Activated T-helper 1 cell treated with anti-CD3 and anti-CD28 coated beads, Interleukin-2, amount 50 U/mL, for 16 hours (primary cell): ENCODE data around the gene NANP.
"Not testable (repeated sequence)": the region's sequence is repeated elsewhere in the genome, so short reads cannot be mapped to it uniquely, and the experiment has no call there.

ENCODE experiments used
- DNase-seq, 2 donors: peaks; one replicate each; pipeline ENCODE4 v3.0.0-alpha.2; 2020; ENCODE audit warnings: low read depth in 1 of 2, low spot score in 1 of 2

Gene NANP

DNA sequence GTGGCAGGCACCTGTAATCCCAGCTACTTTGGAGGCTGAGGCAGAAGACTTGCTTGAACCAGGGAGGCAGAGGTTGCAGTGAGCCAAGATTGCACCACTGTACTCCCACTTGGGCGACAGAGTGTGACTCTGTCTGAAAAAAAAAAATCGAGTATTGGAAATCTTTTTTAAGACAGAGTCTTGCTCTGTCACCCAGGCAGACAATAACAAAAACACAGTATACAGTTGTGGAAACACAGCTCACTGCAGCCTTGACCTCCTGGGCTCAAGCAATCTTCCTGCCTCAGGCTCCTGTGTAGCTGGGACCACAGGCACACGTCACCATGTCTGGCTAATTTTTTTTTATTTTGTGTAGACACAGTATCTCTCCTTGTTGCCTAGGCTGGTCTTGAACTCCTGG, 15.0 kb downstream of the NANP start:
- DNase-seq: no peak

DNA sequence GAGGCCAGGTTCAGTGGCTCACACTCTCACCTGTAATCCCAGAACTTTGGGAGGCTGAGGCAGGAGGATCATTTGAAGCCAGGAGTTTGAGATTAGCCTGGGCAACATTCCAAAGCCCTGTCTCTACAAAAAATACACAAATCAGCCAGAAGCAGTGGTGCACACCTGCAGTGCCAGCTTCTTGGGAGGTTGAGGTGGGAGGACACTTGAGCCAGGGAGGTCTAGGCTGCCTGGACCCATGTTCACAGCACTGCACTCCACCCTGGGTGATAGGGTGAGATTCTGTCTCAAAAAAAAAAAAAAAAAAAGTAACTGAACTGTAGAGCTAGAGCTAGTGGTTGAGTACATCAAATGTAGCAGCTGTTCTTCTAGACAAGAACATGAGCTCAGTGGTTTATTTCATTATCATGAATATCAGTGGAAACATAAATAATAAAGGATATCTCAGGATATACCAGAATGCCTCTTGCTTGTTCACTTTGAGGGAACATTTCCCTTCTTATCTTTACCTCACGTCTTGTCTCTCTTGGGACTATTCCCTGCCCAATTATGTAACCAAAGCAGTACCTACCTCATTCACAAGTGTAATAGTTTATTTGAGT, 17.6 kb downstream of the NANP start:
- no peak for DNase-seq

DNA sequence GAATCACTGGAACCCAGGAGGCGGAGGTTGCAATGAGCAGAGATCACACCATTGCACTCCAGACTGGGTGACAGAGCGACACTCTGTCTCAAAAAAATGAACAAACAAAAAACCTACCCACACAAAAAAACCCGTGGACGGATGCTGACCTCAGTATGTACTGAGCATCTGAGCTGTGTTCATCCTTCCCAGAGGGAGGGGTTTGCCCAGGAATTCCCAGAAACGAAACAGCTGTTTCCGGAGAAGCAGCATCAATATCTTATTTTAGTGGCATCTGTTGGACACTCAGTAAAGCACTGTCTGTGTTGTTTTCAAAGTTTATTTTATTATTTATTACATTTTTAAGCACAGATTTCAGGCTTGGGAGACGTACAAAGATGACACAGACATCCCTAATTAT, 18.7 kb downstream of the NANP start:
- DNase-seq: no peak

DNA sequence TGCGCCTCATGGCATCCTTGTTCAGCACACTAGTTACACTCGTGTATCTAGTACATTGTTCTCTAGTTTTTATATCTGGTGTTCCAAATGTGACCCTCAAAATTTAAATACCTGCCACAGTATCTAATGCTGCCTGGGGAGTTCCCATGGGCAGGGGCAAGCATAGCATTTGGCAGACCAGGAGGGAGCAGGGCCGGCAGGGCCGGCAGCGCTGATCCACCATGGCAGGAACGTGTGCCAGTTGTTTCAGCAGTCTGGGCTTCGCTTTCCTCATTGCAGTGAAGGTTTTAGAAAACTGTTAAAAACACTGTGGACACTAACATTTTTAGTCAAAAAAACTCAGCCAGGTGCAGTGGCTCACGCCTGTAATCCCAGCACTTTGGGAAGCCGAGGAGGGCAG, 19.2 kb downstream of the NANP start:
- DNase-seq: no peak

DNA sequence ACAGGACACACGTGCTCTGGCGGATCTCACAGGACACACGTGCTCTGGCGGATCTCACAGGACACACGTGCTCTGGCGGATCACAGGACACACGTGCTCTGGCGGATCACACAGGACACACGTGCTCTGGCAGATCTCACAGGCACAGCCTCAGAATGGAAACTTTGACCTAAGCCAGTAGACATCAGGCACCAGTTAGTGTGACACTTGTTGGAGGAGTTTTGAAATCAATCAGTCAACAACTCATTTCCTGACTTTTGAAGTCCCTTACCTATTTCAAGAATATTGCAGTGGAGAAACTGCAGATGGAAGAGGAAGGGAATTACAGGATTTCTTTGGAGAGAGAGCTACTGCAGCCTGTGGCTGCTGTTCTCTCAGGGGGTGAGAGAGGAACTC, 20.9 kb downstream of the NANP start:
- DNase-seq: not testable (repeated sequence)

DNA sequence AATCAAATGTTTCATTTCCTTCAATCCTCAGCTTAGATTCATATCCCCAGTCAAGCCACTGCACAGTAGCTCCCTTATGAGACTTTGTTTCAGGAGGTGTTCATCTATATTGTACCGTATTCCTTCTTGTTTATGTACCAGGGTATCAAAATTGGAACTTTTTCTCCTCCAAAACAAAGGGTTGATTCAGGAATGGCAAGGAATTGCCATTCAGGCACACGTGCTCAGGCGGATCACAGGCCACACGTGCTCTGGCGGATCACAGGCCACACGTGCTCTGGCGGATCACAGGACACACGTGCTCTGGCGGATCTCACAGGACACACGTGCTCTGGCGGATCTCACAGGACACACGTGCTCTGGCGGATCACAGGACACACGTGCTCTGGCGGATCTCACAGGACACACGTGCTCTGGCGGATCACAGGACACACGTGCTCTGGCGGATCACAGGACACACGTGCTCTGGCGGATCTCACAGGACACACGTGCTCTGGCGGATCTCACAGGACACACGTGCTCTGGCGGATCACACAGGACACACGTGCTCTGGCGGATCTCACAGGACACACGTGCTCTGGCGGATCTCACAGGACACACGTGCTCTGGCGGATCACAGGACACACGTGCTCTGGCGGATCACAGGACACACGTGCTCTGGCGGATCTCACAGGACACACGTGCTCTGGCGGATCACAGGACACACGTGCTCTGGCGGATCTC, 21.5 kb downstream of the NANP start:
- not testable (repeated sequence) for DNase-seq

DNA sequence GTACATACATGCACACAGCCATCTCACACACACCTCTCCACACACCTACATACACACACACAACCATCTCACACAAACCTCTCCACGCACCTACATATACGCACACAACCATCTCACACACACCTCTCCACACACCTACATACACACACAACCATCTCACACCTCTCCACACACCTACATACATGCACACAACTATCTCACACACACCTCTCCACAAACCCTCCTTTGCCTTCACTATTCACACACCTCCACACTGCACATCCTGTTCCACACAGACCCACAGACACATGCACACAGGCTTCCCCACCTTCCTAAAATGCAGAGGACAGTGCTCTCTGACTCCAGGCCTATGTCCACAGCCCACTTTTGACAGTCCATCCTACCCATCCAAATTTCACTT, 22.2 kb downstream of the NANP start:
- no peak for DNase-seq

DNA sequence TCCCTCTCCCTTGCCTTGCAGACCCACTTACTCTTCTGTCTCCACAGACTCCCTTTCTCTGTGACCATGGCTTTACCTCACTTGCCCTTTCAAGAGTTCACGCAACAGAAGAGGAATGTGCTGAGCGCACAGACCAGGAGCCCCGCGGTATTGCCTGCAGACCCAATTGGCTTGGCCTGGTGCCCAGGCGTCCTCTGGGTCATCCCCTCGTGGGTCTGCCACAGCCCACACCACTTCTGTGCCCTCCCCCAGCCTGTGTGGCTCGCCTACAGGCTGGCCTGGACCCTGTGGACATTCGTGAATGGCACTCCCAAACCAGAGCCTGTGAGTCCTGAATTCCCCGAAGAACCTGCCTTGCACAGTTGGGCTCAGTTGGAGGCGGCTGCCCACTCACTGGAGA, 23.2 kb downstream of the NANP start:
- DNase-seq: no peak

DNA sequence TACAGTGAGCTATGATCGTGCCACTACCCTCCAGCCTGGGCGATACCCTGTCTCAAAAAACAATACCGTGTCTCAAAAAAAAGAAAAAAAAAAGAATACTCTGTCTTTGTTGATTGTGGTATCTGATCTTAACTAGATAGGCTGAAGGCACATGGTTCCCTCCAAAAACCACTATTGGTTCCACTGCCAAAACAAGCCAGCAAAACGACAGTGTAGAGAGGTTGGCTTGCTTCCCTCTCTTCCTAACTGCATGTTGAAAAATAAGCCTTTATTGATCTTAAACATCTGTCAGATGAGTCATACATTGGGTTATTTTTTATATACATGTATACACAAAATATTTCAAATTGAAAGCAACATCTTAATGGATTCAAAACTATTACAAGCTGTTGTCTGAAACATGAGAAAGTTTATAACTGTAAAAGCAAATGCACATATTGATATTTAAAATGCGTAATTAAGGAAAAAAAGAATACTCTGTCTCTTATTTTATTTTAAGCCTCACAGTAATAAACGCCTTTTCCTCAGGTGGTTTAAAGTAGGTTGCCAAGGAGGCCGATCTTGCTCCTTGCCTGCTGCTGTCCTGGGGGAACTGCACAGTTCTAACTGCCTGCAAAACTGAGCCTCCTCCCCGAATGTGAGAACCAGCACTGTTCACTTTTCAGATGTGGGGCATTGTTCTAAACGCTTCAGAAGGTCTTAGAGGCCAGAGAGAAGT, 31.5 kb downstream of the NANP start:
- DNase-seq: no peak

DNA sequence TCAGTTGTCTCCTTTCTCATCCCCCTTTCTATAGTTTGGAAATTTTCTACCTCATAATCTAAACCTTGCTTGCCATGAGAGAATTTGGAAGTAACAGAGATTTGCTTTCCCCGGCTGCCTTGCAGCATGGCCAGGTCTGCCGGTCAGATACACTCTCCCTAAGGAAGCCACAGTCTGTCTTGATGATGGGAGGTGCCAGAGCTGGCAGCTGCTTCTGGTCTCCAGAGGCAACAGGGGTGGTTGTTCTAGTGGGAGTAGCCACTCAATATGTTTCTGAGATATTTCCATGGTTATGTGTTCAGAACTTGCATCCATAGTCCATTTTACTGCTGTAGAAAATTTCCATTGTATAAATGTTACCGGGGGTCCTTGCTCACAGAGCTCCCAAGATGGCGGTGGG, 33.0 kb downstream of the NANP start:
- not testable (repeated sequence) for DNase-seq

DNA sequence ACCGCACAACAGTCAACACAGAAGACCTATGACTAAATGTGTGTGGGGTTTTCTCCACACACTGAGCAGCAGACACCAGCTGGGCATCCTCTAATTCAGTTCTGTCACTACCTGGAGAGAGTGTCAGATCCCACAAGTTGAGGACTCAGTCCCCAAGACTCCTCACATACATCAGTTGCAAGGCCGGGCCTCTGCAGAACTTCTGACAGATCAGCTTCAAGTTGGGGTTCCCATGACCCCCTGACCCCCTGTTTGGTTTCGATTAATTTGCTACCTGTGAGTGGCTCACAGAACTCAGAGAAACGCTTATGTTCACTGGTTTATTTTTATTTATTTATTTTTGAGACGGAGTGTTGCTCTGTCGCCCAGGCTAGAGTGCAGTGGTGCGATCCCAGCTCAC, 35.3 kb downstream of the NANP start:
- no peak for DNase-seq

DNA sequence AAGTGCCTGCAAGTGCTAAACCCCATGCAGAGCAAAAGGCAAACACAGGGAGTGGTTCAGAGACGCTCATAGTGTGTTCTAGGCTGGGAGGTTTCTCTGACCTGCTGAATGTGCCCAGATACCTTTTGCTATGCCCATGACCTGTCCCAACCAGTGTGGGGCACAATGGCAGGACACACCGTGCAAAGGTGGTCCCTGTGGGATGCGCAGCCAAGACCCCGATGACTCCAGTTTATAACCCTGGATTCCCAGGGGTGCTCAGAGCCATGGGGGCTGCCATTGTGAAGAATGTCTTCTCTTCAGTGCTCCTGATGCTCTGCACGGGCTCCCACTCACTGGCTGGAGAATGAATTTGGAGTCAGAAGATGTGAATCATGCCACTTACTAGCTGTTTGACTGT, 36.3 kb downstream of the NANP start:
- no peak for DNase-seq

DNA sequence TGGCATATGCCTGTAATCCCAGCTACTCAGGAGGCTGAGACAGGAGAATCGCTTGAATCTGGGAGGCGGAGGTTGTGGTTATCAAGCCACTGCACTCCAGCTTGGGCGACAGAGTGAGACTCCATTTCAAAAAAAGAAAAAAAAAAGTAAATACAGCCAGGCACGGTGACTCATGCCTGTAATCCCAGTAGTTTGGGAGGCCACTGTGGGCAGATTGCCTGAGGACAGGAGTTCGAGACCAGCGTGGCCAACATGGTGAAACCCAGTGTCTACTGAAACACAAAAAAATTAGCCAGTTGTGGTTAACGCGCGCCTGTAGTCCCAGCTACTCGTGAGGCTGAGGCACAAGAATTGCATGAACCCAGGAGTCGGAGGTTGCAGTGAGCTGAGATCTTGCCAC, 36.9 kb downstream of the NANP start:
- no peak for DNase-seq

DNA sequence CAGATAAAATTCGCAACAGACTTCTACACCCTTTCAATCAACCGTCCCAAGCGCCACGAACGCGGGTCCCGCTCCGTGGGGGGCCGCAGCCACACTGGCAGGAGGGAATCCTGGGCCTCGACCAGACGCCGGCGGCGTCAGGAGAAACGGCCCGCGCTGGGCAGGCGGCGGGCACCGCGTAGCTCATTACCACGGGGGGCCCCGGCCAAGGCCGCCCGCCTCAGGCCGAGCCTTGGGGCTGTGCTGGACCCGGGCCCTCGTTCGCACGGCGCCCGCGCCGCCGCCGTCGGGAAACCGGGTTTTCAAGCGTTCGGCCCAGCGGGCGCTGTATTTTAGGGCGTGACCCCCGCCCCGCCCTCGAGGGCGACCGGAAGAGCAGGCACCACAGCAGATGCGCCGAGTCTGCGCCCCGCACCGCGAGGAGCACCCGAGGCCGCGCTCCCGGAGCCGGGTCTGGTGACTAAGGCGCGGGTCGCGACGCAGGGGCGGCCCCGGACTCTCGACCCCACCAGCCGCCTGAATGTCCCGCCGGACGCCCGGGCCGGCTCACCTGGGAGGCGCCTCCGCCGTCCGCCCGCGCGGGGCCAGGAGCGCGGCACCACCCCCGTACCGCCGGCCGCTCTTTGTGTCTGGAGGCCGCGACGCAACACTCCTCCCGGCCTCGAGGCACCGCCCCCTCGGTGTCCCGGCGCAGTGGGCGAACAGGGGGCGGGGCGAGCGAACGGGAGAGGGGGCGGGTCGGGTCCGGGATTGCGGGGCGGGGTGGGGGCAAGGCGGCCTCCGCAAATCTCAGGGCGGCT, 38.7 kb downstream of the NANP start, which contains the start of gene NINL:
Gene NINL, minus strand, starts transcription at position 627 of the 800 bp plus-strand sequence. CDS start 58,944 bp downstream, outside the sequence.
- peak in 1 of 2 donors; percentile 20 for DNase-seq

DNA sequence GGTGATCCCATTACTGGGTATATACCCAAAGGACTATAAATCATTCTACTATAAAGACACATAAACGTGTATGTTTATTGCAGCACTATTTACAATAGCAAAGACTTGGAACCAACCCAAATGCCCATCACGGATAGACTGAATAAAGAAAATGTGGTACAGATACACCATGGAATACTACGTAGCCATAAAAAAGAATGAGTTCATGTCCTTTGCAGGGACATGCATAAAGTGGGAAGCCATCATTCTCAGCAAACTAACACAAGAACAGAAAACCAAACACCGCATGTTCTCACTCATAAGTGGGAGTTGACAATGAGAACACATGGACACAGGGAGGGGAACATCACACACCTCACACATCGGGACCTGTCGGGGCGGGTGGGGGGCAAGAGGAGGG, 40.2 kb downstream of the NANP start:
- DNase-seq: not testable (repeated sequence)

DNA sequence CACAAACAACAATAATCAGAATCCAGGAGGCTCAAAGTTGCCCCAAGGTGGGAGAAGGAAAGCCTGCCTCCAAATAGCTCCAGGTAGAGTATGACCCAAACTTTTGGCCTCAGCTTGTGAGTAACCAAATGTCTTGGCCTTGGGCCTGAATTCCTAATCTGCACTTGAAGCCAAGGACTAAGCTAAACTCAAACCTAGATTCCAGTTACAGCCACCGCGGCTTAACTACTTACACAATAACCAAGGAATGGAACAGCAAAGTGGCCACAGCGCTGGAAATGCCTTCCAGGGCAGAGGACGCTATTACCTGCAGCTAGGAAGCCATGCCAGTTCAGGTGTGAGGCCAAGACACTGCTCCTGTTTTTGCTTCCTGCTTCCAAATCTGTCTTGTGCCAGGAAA, 43.1 kb downstream of the NANP start:
- no peak for DNase-seq

DNA sequence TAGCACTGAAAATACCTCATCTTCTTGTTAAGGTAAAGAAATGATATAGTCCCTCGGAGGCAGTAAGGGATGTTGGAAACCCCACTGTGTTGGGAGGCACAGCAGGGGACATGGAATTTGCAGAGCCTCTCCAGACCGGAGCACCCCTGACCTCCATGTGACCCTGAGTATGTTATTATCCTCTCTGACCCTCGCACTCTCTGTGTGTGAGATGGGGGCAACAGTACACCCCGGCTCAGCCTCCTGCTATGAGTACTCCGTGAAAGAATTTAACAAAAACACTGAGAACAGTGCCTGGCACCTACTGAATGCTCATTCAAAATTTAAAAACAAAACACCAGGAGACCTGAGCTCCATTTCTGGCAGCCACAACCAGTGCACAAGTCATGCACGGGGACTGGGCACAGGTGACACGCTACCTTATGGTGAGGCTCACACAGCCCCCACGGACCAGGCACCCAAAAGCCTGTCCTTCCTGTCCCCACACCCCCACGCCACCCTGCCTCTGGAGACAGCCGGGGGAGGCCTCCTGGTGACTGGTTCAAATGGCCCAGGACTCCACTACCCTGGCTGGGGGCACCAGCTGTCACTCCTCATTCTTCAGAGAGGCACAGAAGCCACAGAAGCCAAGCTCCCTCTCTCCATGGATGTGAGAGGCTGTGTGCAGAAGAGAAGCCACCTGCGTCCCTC, 44.6 kb downstream of the NANP start:
- no peak for DNase-seq

DNA sequence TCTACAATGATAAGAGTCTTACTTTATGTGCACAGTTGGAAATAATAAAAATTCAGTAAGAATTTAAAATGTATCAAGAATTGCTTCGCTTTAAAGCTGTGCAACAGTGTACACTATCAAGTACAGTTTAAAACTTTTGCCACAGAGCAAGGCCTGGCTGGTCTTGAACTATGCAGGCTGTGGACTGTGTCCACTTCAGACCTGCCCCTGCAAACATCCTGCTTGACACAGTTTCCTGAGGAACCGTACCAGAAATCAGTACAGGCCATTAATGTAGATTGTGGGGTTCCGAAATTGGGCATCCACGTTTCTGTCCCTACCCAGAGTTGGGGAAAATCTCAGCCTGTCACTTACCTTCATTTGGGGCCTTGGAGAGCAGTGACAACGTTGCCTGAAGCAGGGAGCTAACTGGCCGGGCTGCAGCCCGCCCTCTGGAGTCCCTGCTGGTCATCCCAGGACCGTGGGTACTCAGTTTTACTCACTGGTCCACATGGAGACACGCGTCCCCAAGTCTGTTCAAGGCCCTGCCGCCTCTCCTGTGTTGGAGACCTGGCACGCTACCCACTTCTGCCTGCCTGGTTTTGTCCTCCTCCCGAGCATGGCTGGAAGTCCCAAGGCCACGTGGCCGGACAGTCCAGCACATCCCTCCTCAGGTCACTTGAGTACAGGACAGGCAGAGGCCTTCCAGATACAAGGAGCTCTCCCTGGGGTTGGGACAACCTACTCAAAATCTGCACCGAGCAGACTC, 46.9 kb downstream of the NANP start:
- no peak for DNase-seq

DNA sequence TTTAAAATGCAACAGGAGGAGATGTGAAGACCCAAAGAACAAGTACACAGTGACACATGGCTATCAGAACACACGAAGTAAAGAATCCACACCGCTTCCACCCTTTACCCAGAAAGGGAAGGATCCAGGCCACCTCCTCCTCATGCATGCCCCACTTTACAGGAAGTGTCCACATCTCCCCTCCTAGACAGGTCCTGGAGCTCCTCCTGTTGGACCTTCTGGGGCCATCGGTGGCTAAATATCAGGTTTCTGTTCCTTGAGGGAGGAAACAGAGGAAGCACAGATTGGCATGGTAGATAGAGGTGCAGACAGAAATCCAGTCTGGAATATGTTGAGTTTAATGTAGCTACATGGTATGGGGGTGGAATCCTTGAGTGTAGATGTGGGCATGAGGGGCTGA, 49.4 kb downstream of the NANP start:
- no peak for DNase-seq
